ENCODE results near the gene MRPL37. TPM values are rescaled to one million over a fixed set of nuclear protein-coding genes. Genes with fewer than 3 reads are reported as not detected.
A peak's percentile ranks its signal among the peaks of the same experiment; 100 is the strongest.

The MRPL37 gene
- total and polyA plus RNA-seq, 12 donors = 33.0 to 97.4 (median 88.7) TPM

GRCh38 chr1:54227091-54227602 lies 27.2 kb downstream of the MRPL37 start:
- no peak for TF ChIP-seq CTCF (IDR thresholded peaks at IDR 0.05)
- DNase-seq = no peak
- no peak overlapping the region for H3K4me3 ChIP-seq
- peak in 3 of 8 donors; percentile 33 to 49 (median 36) for ATAC-seq
- H3K4me1 ChIP-seq = peaks cover 0 to 40% (median 8%) of the 10 kb centered on the region in 9 donors
- H3K27me3 ChIP-seq = no peaks in the 10 kb centered on the region
- peak overlapping the region in 1 of 10 donors; percentile 13 for H3K27ac ChIP-seq
- H3K9me3 ChIP-seq = no peaks in the 10 kb centered on the region
- WGBS, 2 donors = 82 to 83% methylated on average over 8 of the region's 8 CpGs
- intact Hi-C loops (cut with DNase I) = no loop called here
- peaks cover 0 to 51% (median 0%) of the 10 kb centered on the region in 9 donors for H3K36me3 ChIP-seq

- 66 to 69% methylated on average over 17 of the region's 17 CpGs for WGBS, 2 donors
- Histone ChIP-seq H3K4me1 (peaks cover 0 to 40% (median 8%) of the 10 kb centered on the region in 9 donors), H3K27me3 (no peaks in the 10 kb centered on the region), H3K27ac (no peak overlapping the region), H3K4me3 (no peak overlapping the region), H3K36me3 (peaks cover 0 to 51% (median 0%) of the 10 kb centered on the region in 9 donors), H3K9me3 (no peaks in the 10 kb centered on the region)
- DNase-seq = no peak
- intact Hi-C loops (cut with DNase I) = no loop called here
- no peak for TF ChIP-seq CTCF (IDR thresholded peaks at IDR 0.05)
- ATAC-seq = no peak
Measured at GRCh38 chr1:54227891-54228310, 27.9 kb downstream of the MRPL37 start.

- WGBS, 2 donors = 91% methylated on average over 13 of the region's 13 CpGs
- no peak overlapping the region for H3K4me3 ChIP-seq
- no peaks in the 10 kb centered on the region for H3K9me3 ChIP-seq
- no peak for TF ChIP-seq CTCF (IDR thresholded peaks at IDR 0.05)
- peak overlapping the region in 1 of 10 donors; percentile 44 for H3K27ac ChIP-seq
- peaks cover 0 to 40% (median 8%) of the 10 kb centered on the region in 9 donors for H3K4me1 ChIP-seq
- DNase-seq = no peak
- peaks cover 0 to 51% (median 0%) of the 10 kb centered on the region in 9 donors for H3K36me3 ChIP-seq
- H3K27me3 ChIP-seq = no peaks in the 10 kb centered on the region
- peak in 6 of 8 donors; percentile 7 to 56 (median 14) for ATAC-seq
- intact Hi-C loops (cut with DNase I) = no loop called here
Measured at GRCh38 chr1:54228638-54229079, 28.7 kb downstream of the MRPL37 start.

- peak; percentile 30 to 68 (median 40) for ATAC-seq
- H3K27ac ChIP-seq = peak overlapping the region in 1 of 10 donors; percentile 44
- no peak for TF ChIP-seq CTCF (IDR thresholded peaks at IDR 0.05)
- H3K27me3 ChIP-seq = no peaks in the 10 kb centered on the region
- intact Hi-C loops (cut with DNase I) = no loop called here
- H3K4me3 ChIP-seq = no peak overlapping the region
- no peak for DNase-seq
- 48 to 54% methylated on average over 11 of the region's 11 CpGs for WGBS, 2 donors
- peaks cover 0 to 44% (median 0%) of the 10 kb centered on the region in 9 donors for H3K36me3 ChIP-seq
- H3K4me1 ChIP-seq = peaks cover 0 to 40% (median 8%) of the 10 kb centered on the region in 9 donors
- H3K9me3 ChIP-seq = no peaks in the 10 kb centered on the region
Measured at GRCh38 chr1:54229281-54229891, 29.4 kb downstream of the MRPL37 start.

All from heart right ventricle (tissue), 16 donors.